ENCODE data around the gene KDM4D. TPM values are rescaled to one million over a fixed set of nuclear protein-coding genes. Genes with fewer than 3 reads are reported as not detected.
A peak's percentile ranks its signal among the peaks of the same experiment; 100 is the strongest.
"Not testable (repeated sequence)": the region's sequence is repeated elsewhere in the genome, so short reads cannot be mapped to it uniquely, and the experiment has no call there.

Gene KDM4D
- 1 to 10 TPM in 8 of 10 donors, under 1 TPM in 2; 0.88 to 1.5 (median 1.2) TPM for polyA plus RNA-seq (ENCODE audit: insufficient read length in 10 of 10)
- long read RNA-seq, donor 1: 0 reads
- long read RNA-seq, donor 2: 0 reads
- long read RNA-seq, donor 3: 0 reads
- long read RNA-seq, donor 4, partial matches to known transcripts: 0 of 2 reads
- long read RNA-seq, donor 4, other reads (novel, unspliced or antisense): 0 of 2 reads
- long read RNA-seq, donor 5, partial matches to known transcripts: 0 of 3 reads
- long read RNA-seq, donor 5, other reads (novel, unspliced or antisense): 0 of 3 reads
- long read RNA-seq, donor 6, partial matches to known transcripts: 0 of 1 reads
- long read RNA-seq, donor 6, other reads (novel, unspliced or antisense): 0 of 1 reads
- long read RNA-seq, donor 7, partial matches to known transcripts: 0 of 2 reads
- long read RNA-seq, donor 7, other reads (novel, unspliced or antisense): 0 of 2 reads
- long read RNA-seq, donor 8, partial matches to known transcripts: 0 of 1 reads
- long read RNA-seq, donor 8, other reads (novel, unspliced or antisense): 0 of 1 reads
- long read RNA-seq, donor 9: 0 reads

GRCh38 chr11:94973099-94973968 lies at the start of gene KDM4D, which contains the start of gene CWC15:
TSS of gene KDM4D (plus strand) at chr11:94973709. CDS start at chr11:94997373, 23,664 bp downstream.
TSS of gene CWC15 (minus strand) at chr11:94973556. CDS start at chr11:94972185, 1,371 bp downstream.
- DNase-seq: peak; percentile 96 to 98 (median 97)

GRCh38 chr11:94924171-94924572 lies 49.3 kb upstream of the KDM4D start:
- DNase-seq: peak in 2 of 3 donors; percentile 21 to 30

GRCh38 chr11:94924612-94925011 lies 48.9 kb upstream of the KDM4D start:
- DNase-seq: no peak

GRCh38 chr11:94925422-94926270 lies 47.9 kb upstream of the KDM4D start:
- no peak for DNase-seq

- DNase-seq: peak in 1 of 3 donors; percentile 45
Measured at GRCh38 chr11:94926271-94926625, 47.3 kb upstream of the KDM4D start.

GRCh38 chr11:94926698-94927237 lies 46.7 kb upstream of the KDM4D start:
- DNase-seq: peak; percentile 87 to 93 (median 88)

GRCh38 chr11:94928117-94928990 lies 45.2 kb upstream of the KDM4D start:
- DNase-seq: no peak

- DNase-seq: not testable (repeated sequence)
Measured at GRCh38 chr11:94932072-94932471, 41.4 kb upstream of the KDM4D start.

GRCh38 chr11:94932503-94932902 lies 41.0 kb upstream of the KDM4D start:
- no peak for DNase-seq

GRCh38 chr11:94933223-94934130 lies 40.0 kb upstream of the KDM4D start:
- peak; percentile 29 to 95 (median 73) for DNase-seq

- peak in 1 of 3 donors; percentile 44 for DNase-seq
Measured at GRCh38 chr11:94934362-94934761, 39.1 kb upstream of the KDM4D start.

GRCh38 chr11:94934846-94935245 lies 38.7 kb upstream of the KDM4D start:
- no peak for DNase-seq

- DNase-seq: peak; percentile 93 to 96 (median 95)
Measured at GRCh38 chr11:94938095-94939055, 35.1 kb upstream of the KDM4D start.

- DNase-seq: no peak
Measured at GRCh38 chr11:94939346-94939745, 34.2 kb upstream of the KDM4D start.

GRCh38 chr11:94941131-94941530 lies 32.4 kb upstream of the KDM4D start:
- no peak for DNase-seq

GRCh38 chr11:94946812-94947211 lies 26.7 kb upstream of the KDM4D start:
- DNase-seq: no peak

GRCh38 chr11:94948070-94948617 lies 25.4 kb upstream of the KDM4D start:
- peak in 1 of 3 donors; percentile 65 for DNase-seq
